GM12892 (cell line): ENCODE results near the gene PXK.
"Not testable (repeated sequence)": the region's sequence is repeated elsewhere in the genome, so short reads cannot be mapped to it uniquely, and the experiment has no call there.

Source experiments
- POLR2A ChIP-seq: IDR thresholded peaks from 2 replicates; pipeline ENCODE4 v1.6.1; 2011; ENCODE audit warnings: low read depth, low read length, control low read depth
- TAF1 ChIP-seq: IDR thresholded peaks from 2 replicates; pipeline ENCODE4 v1.6.1; 2011; ENCODE audit warnings: low read depth, mild to moderate bottlenecking, control low read depth, low read length, borderline replicate concordance

GRCh38 chr3:58437276-58437675 lies 104.6 kb downstream of the PXK start:
- TF ChIP-seq POLR2A, TAF1: not testable (repeated sequence)
